ENCODE measurements around the gene ASCL5. TPM values are rescaled to one million over a fixed set of nuclear protein-coding genes. Genes with fewer than 3 reads are reported as not detected.

Gene ASCL5
- total RNA-seq, 2 donors from 2014 or later, result 1.2 to 1.8 TPM

- Histone ChIP-seq H3K36me3 (ENCODE audit: control insufficient read depth, insufficient read depth, low read length) (peaks cover 84% of the 10 kb centered on the region), H3K4me1 (ENCODE audit: control insufficient read depth, insufficient read depth, low read length) (no peaks in the 10 kb centered on the region), H3K27me3 (ENCODE audit: control insufficient read depth, insufficient read depth, low read length, poor library complexity, severe bottlenecking) (no peaks in the 10 kb centered on the region), H3K4me3 (ENCODE audit: low read length) (no peak overlapping the region), H3K27ac (ENCODE audit: low read depth, low read length) (no peak overlapping the region), H3K9ac (ENCODE audit: extremely low read depth, low read length, poor library complexity, severe bottlenecking) (no peak overlapping the region), H3K9me3 (ENCODE audit: control insufficient read depth, low read length) (no peaks in the 10 kb centered on the region)
- WGBS, 2 experiments (ENCODE audit: insufficient coverage in 1 of 2, insufficient read length in 1 of 2), result 85 to 92% methylated on average over 4 of the region's 4 CpGs
- peak; percentile 71 for TF ChIP-seq CTCF (conservative IDR thresholded peaks at IDR 0.05)
- H3K4me3 Mint-ChIP-seq, result no peak overlapping the region
- no peaks in the 10 kb centered on the region for H3K9me3 Mint-ChIP-seq
- H3K4me1 Mint-ChIP-seq, result peaks cover 25% of the 10 kb centered on the region
- no peaks in the 10 kb centered on the region for H3K27me3 Mint-ChIP-seq (ENCODE audit: insufficient read depth)
- peaks cover 75% of the 10 kb centered on the region for H3K36me3 Mint-ChIP-seq (ENCODE audit: low read depth)
- DNase-seq, result no peak
- H3K27ac Mint-ChIP-seq, result peak overlapping the region; percentile 48
Measured at GRCh38 chr1:201149400-201149799, 22.4 kb upstream of the ASCL5 start.

GRCh38 chr1:201147396-201148015 is 20.5 kb upstream of the ASCL5 start:
- no peak overlapping the region for H3K27ac ChIP-seq (ENCODE audit: low read depth, low read length)
- no peak for DNase-seq
- peaks cover 93% of the 10 kb centered on the region for H3K36me3 Mint-ChIP-seq (ENCODE audit: low read depth)
- no peak overlapping the region for H3K9ac ChIP-seq (ENCODE audit: extremely low read depth, low read length, poor library complexity, severe bottlenecking)
- H3K36me3 ChIP-seq (ENCODE audit: control insufficient read depth, insufficient read depth, low read length), result peaks cover 98% of the 10 kb centered on the region
- 90 to 95% methylated on average over 8 to 12 of the region's 13 CpGs for WGBS, 2 experiments (ENCODE audit: insufficient coverage in 1 of 2, insufficient read length in 1 of 2)
- no peaks in the 10 kb centered on the region for H3K27me3 ChIP-seq (ENCODE audit: control insufficient read depth, insufficient read depth, low read length, poor library complexity, severe bottlenecking)
- H3K27ac Mint-ChIP-seq, result no peak overlapping the region
- no peaks in the 10 kb centered on the region for H3K27me3 Mint-ChIP-seq (ENCODE audit: insufficient read depth)
- no peaks in the 10 kb centered on the region for H3K4me1 ChIP-seq (ENCODE audit: control insufficient read depth, insufficient read depth, low read length)
- H3K9me3 ChIP-seq (ENCODE audit: control insufficient read depth, low read length), result no peaks in the 10 kb centered on the region
- H3K9me3 Mint-ChIP-seq, result no peaks in the 10 kb centered on the region
- no peak overlapping the region for H3K4me3 ChIP-seq (ENCODE audit: low read length)
- TF ChIP-seq CTCF (conservative IDR thresholded peaks at IDR 0.05), result no peak
- peaks cover 16% of the 10 kb centered on the region for H3K4me1 Mint-ChIP-seq
- no peak overlapping the region for H3K4me3 Mint-ChIP-seq

GRCh38 chr1:201146626-201147390 is 19.8 kb upstream of the ASCL5 start:
- H3K36me3 ChIP-seq (ENCODE audit: control insufficient read depth, insufficient read depth, low read length), result peaks cover 98% of the 10 kb centered on the region

More at GRCh38 chr1:201146626-201147390, 19.8 kb upstream of the ASCL5 start:
- Histone ChIP-seq H3K4me3 (ENCODE audit: low read length) (no peak overlapping the region), H3K4me1 (ENCODE audit: control insufficient read depth, insufficient read depth, low read length) (no peaks in the 10 kb centered on the region), H3K27me3 (ENCODE audit: control insufficient read depth, insufficient read depth, low read length, poor library complexity, severe bottlenecking) (no peaks in the 10 kb centered on the region), H3K27ac (ENCODE audit: low read depth, low read length) (no peak overlapping the region), H3K9ac (ENCODE audit: extremely low read depth, low read length, poor library complexity, severe bottlenecking) (no peak overlapping the region), H3K9me3 (ENCODE audit: control insufficient read depth, low read length) (no peaks in the 10 kb centered on the region)
- TF ChIP-seq CTCF (conservative IDR thresholded peaks at IDR 0.05), result no peak
- WGBS, 2 experiments (ENCODE audit: insufficient coverage in 1 of 2, insufficient read length in 1 of 2), result 84 to 94% methylated on average over 16 to 17 of the region's 17 CpGs
- no peak for DNase-seq
- no peak overlapping the region for H3K4me3 Mint-ChIP-seq
- H3K27ac Mint-ChIP-seq, result no peak overlapping the region
- no peaks in the 10 kb centered on the region for H3K27me3 Mint-ChIP-seq (ENCODE audit: insufficient read depth)
- peaks cover 91% of the 10 kb centered on the region for H3K36me3 Mint-ChIP-seq (ENCODE audit: low read depth)
- H3K9me3 Mint-ChIP-seq, result no peaks in the 10 kb centered on the region
- H3K4me1 Mint-ChIP-seq, result peaks cover 9% of the 10 kb centered on the region
